ENCODE results near the gene CHRM1.

The CHRM1 gene

GRCh38 chr11:62925745-62926679 is 4.8 kb upstream of the CHRM1 start:
- no peak for DNase-seq

- no peak for DNase-seq
Measured at GRCh38 chr11:62925308-62925707, 4.1 kb upstream of the CHRM1 start.

- DNase-seq = peak; percentile 37
Measured at GRCh38 chr11:62923601-62924411, 2.6 kb upstream of the CHRM1 start.

- DNase-seq = peak; percentile 54
Measured at GRCh38 chr11:62922653-62923431, 1.7 kb upstream of the CHRM1 start.

- no peak for DNase-seq
Measured at GRCh38 chr11:62922189-62922589, 1.0 kb upstream of the CHRM1 start.

GRCh38 chr11:62921573-62922188 is 518 bp upstream of the CHRM1 start:
- no peak for DNase-seq

- no peak for DNase-seq
Measured at GRCh38 chr11:62919898-62920640, 1.1 kb downstream of the CHRM1 start.

- DNase-seq = no peak
Measured at GRCh38 chr11:62919476-62919875, 1.7 kb downstream of the CHRM1 start.

GRCh38 chr11:62918531-62918930 is 2.6 kb downstream of the CHRM1 start:
- DNase-seq = no peak

- DNase-seq = no peak
Measured at GRCh38 chr11:62917906-62918502, 3.2 kb downstream of the CHRM1 start.

- DNase-seq = no peak
Measured at GRCh38 chr11:62914416-62914815, 6.7 kb downstream of the CHRM1 start.

GRCh38 chr11:62912268-62912667 is 8.9 kb downstream of the CHRM1 start:
- DNase-seq = no peak

GRCh38 chr11:62911137-62912130 is 9.7 kb downstream of the CHRM1 start:
- no peak for DNase-seq

- no peak for DNase-seq
Measured at GRCh38 chr11:62910141-62910882, 10.9 kb downstream of the CHRM1 start.

- peak; percentile 29 for DNase-seq
Measured at GRCh38 chr11:62909107-62909894, 11.9 kb downstream of the CHRM1 start.

GRCh38 chr11:62908468-62909072 is 12.6 kb downstream of the CHRM1 start:
- no peak for DNase-seq

GRCh38 chr11:62905927-62906531 is 15.1 kb downstream of the CHRM1 start:
- DNase-seq = peak; percentile 71

GRCh38 chr11:62905296-62905695 is 15.9 kb downstream of the CHRM1 start:
- no peak for DNase-seq
